Right ventricle myocardium superior (tissue), 1 donor: ENCODE measurements around the gene DUS3L. TPM values are rescaled to one million over a fixed set of nuclear protein-coding genes. Genes with fewer than 3 reads are reported as not detected.

Experiments used
- ATAC-seq: fragments of 200-7000 bp; cut with Tn5 transposase; one replicate; pipeline ENCODE4 v1.9.1; 2020; ENCODE audit warnings: mild to moderate bottlenecking; ENCODE audit not compliant: poor library complexity
- DNase-seq: peaks from one replicate; pipeline ENCODE4 v3.0.0-alpha.2; 2020
- intact Hi-C: fragments of 100-400 bp; cut with DNase I; formaldehyde crosslinking; loops from one replicate; pipeline ENCODE4 v1.11.2; 2022
- total RNA-seq: library from RNA; stranded (reverse); fragmentation: NEBNext Ultra II Directional; extraction: Animal tissue kit (Norgen Biotek cat#: 25700); gene quantifications from one replicate; pipeline ENCODE4 v1.2.1, GENCODE V29; 2021
- donor health status: DM: no; HTN: yes; CAD: no; lungs with severe emphysema.

The DUS3L gene
- total RNA-seq, 1 donor from 2014 or later: 12.9 TPM

GRCh38 chr19:5738423-5738822, 52.5 kb downstream of the DUS3L start:
- ATAC-seq (no peak), DNase-seq (no peak)
- intact Hi-C loops: no loop called here

Other genes starting within 250 kb of the DUS3L start
- gene TINCR, start 223.2 kb downstream of the DUS3L start, total RNA-seq: not detected
- gene SAFB2, start 168.4 kb downstream of the DUS3L start, total RNA-seq: 48.7 TPM
- gene SAFB, start 168.1 kb downstream of the DUS3L start, total RNA-seq: 61.9 TPM
- 165 TPM for gene MICOS13, start 110.6 kb downstream of the DUS3L start, total RNA-seq
- gene HSD11B1L, start 110.1 kb downstream of the DUS3L start, total RNA-seq: 3.5 TPM
- 367 TPM for gene RPL36, start 100.9 kb downstream of the DUS3L start, total RNA-seq
- 98.8 TPM for gene LONP1, start 71.0 kb downstream of the DUS3L start, total RNA-seq
- gene CATSPERD, start 70.5 kb downstream of the DUS3L start, total RNA-seq: not detected
- 0.62 TPM for gene PRR22, start 6.4 kb downstream of the DUS3L start, total RNA-seq
- 20.6 TPM for gene NRTN, start 13.9 kb upstream of the DUS3L start, total RNA-seq
- not detected for gene FUT6, start 48.5 kb upstream of the DUS3L start, total RNA-seq
- gene FUT3, start 60.3 kb upstream of the DUS3L start, total RNA-seq: not detected
- not detected for gene FUT5, start 79.4 kb upstream of the DUS3L start, total RNA-seq
- gene NDUFA11, start 112.6 kb upstream of the DUS3L start, total RNA-seq: 606 TPM
- gene VMAC, start 113.7 kb upstream of the DUS3L start, total RNA-seq: 2.1 TPM
- 3.4 TPM for gene CAPS, start 123.1 kb upstream of the DUS3L start, total RNA-seq
- 57.4 TPM for gene RANBP3, start 187.0 kb upstream of the DUS3L start, total RNA-seq